Ishikawa (cell line): Measurements from ENCODE around the gene TMEM244.

Source experiments
- CEBPB ChIP-seq: IDR thresholded peaks from 2 replicates; pipeline ENCODE4 v1.6.1; 2012
- CREB1 ChIP-seq: IDR thresholded peaks from 2 replicates; pipeline ENCODE4 v1.6.1; 2012; ENCODE audit warnings: low read depth
- EP300 ChIP-seq: IDR thresholded peaks from 2 replicates; pipeline ENCODE4 v1.6.1; 2012; ENCODE audit warnings: borderline replicate concordance
- NFIC ChIP-seq: IDR thresholded peaks from 2 replicates; pipeline ENCODE4 v1.6.1; 2012
- RAD21 ChIP-seq: IDR thresholded peaks from 2 replicates; pipeline ENCODE4 v1.6.1; 2012; ENCODE audit warnings: low read depth
- TAF1 ChIP-seq: IDR thresholded peaks from 2 replicates; pipeline ENCODE4 v1.6.1; 2012; ENCODE audit warnings: low read depth, mild to moderate bottlenecking
- TCF12 ChIP-seq: IDR thresholded peaks from 2 replicates; pipeline ENCODE4 v1.6.1; 2012; ENCODE audit warnings: low read depth
- TEAD4 ChIP-seq: IDR thresholded peaks from 2 replicates; pipeline ENCODE4 v1.6.1; 2012
- YY1 ChIP-seq: IDR thresholded peaks from 2 replicates; pipeline ENCODE4 v1.6.1; 2012; ENCODE audit warnings: low read depth
- TF ChIP-seq, protein P1 (sequence below): IDR thresholded peaks from 2 replicates; pipeline ENCODE4 v1.6.1; 2012
- TF ChIP-seq, protein P2 (sequence below): IDR thresholded peaks from 2 replicates; pipeline ENCODE4 v1.6.1; 2012
- TF ChIP-seq, protein P3 (sequence below): IDR thresholded peaks from 2 replicates; pipeline ENCODE4 v1.6.1; 2012; ENCODE audit warnings: low read depth, mild to moderate bottlenecking

DNA sequence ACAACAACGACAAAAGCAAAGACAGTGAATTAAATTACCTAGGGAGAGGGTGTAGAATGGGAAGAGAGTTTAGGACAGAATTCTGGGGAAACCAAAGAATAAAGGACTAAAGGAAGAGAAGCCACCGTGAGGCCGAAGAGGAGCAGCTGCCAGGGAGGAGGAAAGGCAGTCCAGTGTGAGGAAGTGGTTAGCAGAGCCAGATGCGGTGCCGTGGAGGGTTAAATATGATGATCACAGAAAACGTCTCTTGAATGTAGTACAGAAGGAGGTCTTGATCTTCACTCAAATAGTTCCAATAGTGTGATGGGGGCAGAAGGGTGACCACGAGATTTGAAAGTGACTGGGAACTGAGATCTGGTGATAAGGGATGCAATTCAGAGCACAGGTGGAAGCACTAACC lies 67.7 kb downstream of the TMEM244 start:
- TF ChIP-seq TCF12 (no peak), CEBPB (no peak), RAD21 (no peak), TEAD4 (no peak), EP300 (no peak), YY1 (no peak), CREB1 (no peak), TAF1 (no peak), NFIC (no peak)
- TF ChIP-seq, protein P1, sequence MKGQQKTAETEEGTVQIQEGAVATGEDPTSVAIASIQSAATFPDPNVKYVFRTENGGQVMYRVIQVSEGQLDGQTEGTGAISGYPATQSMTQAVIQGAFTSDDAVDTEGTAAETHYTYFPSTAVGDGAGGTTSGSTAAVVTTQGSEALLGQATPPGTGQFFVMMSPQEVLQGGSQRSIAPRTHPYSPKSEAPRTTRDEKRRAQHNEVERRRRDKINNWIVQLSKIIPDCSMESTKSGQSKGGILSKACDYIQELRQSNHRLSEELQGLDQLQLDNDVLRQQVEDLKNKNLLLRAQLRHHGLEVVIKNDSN = no peak
- TF ChIP-seq, protein P2, sequence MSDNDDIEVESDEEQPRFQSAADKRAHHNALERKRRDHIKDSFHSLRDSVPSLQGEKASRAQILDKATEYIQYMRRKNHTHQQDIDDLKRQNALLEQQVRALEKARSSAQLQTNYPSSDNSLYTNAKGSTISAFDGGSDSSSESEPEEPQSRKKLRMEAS = no peak
- TF ChIP-seq, protein P3, sequence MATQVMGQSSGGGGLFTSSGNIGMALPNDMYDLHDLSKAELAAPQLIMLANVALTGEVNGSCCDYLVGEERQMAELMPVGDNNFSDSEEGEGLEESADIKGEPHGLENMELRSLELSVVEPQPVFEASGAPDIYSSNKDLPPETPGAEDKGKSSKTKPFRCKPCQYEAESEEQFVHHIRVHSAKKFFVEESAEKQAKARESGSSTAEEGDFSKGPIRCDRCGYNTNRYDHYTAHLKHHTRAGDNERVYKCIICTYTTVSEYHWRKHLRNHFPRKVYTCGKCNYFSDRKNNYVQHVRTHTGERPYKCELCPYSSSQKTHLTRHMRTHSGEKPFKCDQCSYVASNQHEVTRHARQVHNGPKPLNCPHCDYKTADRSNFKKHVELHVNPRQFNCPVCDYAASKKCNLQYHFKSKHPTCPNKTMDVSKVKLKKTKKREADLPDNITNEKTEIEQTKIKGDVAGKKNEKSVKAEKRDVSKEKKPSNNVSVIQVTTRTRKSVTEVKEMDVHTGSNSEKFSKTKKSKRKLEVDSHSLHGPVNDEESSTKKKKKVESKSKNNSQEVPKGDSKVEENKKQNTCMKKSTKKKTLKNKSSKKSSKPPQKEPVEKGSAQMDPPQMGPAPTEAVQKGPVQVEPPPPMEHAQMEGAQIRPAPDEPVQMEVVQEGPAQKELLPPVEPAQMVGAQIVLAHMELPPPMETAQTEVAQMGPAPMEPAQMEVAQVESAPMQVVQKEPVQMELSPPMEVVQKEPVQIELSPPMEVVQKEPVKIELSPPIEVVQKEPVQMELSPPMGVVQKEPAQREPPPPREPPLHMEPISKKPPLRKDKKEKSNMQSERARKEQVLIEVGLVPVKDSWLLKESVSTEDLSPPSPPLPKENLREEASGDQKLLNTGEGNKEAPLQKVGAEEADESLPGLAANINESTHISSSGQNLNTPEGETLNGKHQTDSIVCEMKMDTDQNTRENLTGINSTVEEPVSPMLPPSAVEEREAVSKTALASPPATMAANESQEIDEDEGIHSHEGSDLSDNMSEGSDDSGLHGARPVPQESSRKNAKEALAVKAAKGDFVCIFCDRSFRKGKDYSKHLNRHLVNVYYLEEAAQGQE = no peak
